GM12801 (cell line): ENCODE data around the gene FERMT1.

Experiments
- TF ChIP-seq, protein P1 (sequence below): IDR thresholded peaks from one replicate; pipeline ENCODE4 v1.5.1; 2011; ENCODE audit warnings: control low read depth; ENCODE audit not compliant: insufficient read length; ENCODE audit errors: extremely low read depth

Gene FERMT1, protein sequence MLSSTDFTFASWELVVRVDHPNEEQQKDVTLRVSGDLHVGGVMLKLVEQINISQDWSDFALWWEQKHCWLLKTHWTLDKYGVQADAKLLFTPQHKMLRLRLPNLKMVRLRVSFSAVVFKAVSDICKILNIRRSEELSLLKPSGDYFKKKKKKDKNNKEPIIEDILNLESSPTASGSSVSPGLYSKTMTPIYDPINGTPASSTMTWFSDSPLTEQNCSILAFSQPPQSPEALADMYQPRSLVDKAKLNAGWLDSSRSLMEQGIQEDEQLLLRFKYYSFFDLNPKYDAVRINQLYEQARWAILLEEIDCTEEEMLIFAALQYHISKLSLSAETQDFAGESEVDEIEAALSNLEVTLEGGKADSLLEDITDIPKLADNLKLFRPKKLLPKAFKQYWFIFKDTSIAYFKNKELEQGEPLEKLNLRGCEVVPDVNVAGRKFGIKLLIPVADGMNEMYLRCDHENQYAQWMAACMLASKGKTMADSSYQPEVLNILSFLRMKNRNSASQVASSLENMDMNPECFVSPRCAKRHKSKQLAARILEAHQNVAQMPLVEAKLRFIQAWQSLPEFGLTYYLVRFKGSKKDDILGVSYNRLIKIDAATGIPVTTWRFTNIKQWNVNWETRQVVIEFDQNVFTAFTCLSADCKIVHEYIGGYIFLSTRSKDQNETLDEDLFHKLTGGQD

DNA sequence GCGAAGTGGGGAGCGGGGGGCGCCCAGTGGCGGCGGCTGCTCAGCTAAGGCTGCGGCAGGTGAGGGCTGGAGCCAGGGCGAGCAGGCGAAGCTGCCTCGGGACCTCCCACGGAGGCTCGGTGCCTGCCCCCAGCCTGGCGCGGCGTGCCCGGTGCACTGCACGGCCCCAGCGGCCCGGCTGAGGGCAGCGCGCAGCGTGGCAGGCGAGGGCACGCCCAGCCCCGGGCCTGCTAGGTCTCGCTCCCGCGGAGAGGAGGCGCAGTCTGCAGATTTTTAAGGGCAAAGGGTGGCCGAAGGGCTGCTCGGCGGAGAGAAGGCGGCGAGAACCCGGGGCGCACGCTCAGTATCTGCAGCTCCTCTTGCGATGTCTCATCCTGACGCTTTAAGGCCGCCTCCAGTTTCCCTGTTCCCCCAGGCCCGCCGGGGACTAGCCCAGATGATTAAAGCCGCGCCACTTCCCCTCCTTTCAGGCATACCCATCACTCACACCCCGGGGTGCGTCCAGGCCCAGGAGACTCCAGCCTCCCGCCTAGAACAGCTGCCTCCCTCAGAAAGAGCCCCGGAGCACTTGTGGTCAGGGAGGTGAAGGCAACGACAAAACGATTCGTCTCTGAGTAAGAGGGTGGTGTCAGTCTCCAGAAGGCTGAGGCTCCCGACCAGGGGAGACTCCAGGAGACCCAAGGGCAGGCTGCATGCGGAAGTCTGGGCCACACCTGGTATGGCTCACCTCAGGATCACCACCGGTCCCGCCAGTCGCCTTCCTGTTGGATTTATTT, at the start of gene FERMT1:
Gene FERMT1, minus strand, starts transcription at position 158 of the 776 bp plus-strand sequence. CDS start 3,476 bp downstream, outside the sequence.
- TF ChIP-seq, protein P1, sequence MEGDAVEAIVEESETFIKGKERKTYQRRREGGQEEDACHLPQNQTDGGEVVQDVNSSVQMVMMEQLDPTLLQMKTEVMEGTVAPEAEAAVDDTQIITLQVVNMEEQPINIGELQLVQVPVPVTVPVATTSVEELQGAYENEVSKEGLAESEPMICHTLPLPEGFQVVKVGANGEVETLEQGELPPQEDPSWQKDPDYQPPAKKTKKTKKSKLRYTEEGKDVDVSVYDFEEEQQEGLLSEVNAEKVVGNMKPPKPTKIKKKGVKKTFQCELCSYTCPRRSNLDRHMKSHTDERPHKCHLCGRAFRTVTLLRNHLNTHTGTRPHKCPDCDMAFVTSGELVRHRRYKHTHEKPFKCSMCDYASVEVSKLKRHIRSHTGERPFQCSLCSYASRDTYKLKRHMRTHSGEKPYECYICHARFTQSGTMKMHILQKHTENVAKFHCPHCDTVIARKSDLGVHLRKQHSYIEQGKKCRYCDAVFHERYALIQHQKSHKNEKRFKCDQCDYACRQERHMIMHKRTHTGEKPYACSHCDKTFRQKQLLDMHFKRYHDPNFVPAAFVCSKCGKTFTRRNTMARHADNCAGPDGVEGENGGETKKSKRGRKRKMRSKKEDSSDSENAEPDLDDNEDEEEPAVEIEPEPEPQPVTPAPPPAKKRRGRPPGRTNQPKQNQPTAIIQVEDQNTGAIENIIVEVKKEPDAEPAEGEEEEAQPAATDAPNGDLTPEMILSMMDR = no peak

DNA sequence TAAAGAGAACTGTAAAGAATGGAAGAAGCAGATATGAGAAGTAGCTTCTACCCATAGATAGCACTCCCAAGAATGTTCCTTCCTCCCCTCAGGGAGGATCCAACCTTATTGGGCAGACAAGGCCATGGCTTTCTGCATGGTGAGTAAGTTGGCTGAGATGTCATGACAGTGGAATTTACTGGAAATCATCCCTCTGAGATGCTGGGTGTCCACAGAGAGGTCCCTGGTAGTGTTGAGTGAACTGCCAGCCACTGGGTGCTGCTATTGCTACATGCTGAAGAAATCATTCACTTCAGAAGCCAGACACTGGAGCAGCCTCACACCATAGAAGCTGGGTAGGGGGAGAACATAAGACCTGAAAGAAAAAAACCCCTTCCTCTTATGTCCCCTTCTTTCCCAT, 46.4 kb upstream of the FERMT1 start:
- TF ChIP-seq, protein P1 = no peak

DNA sequence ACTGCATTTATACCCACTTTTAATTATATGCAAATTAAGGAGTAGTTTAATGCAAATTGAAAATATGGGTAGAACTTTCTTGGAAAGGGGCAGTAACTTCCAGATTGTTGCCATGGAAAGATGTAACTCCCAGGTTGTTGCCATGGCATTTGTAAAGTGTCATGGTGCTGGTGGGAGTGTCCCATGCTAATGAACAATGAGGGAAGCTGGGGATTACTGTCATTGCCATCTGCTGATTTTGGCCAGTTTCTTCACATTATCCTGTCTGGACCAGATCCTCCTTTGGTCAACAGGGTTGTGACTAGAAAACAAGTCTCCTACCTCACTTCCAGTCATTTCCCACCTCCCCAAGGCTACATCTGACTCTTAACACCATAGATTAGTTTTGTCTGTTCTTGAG, 45.4 kb upstream of the FERMT1 start:
- TF ChIP-seq, protein P1 = no peak

DNA sequence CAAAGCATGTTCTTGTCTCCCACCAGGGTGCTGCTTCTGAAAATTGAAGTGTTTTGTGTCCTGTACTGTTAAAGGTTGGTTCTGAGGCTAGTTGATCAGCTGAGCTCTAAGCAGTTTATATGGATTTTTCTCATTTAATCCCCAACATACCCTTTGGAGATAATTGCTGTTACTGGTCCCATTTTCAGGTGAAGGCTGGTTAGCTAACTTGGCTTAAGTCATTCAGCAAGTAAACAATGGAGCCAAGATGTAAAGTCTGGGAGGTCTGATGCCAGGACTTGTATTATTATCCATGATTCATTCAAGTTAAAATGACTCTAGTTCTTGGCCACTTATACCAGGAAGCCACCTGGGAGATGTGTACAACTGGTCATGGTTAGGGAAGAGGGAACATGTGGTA, 42.5 kb upstream of the FERMT1 start:
- TF ChIP-seq, protein P1 = no peak

DNA sequence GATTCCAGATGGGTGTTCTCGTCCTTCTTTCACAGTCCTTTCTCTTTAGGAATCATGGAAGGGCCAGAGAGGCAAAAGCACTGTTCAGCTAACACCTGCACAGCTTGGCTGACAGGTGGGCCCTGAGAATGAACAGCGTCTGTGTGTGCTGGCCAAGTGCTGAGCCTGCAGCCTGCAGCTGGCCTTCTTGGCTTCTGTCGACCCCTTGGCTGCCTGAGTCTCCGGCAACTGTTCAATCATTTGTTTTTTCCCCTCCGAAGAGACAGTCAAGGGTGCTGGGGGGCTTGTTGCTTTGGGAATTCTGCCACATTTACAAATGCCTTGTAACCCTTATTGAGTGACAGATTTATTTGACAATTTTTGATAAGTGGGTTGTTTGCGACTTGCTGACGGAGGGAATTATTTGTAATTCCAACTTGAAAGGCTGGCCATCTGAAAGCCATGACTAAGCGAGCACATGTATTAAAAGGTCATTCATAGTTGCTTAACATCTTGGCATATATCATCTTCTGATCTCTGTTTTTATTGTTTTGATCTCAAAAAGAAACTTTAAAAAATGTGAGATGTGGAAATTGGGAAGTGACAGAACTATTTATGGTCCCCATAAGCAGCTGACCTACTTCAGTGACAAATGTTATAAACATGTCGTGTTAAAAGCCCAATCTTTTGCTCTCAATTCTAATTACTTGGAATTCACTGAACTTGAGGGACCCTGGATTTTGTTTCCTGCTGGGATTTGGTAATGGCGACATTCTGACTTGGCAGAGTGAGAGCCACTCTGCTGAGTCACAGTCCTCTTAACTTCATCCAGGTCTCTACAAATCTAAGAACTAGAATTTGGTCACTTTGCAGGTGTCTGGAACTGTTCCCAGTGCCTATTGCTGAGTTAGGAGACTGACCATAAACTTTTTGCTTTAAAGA, 41.9 kb upstream of the FERMT1 start:
- TF ChIP-seq, protein P1 = no peak

DNA sequence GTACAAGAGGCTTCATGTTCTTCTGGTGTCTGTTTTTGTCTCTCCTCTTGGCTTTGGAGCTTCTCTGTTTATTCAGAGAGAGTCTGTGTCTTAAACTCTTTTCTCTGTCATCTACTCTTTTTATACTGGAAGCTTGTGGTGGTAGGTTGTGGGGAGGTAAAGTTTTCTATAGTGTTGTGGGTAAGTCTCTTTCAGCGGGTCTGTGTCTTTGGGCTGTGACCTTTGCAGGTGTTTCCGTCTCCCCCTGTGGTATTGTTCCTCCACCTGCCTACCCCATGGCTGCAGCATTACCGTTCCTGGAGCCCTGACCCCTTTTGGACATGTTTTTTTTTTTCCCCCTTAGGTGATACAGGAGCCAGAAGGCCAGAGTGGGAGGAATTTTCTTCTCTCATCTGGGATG, 37.9 kb upstream of the FERMT1 start:
- TF ChIP-seq, protein P1 = no peak
